Stimulated activated CD4-positive, alpha-beta T cell treated with anti-CD3 and anti-CD28 coated beads, Interleukin-1b, Interleukin-23, amount 100 ng/mL, for 24 hours (primary cell): ENCODE data around the gene ZGRF1.
"Not testable (repeated sequence)": the region's sequence is repeated elsewhere in the genome, so short reads cannot be mapped to it uniquely, and the experiment has no call there.

ENCODE experiments used
- DNase-seq, 4 experiments: peaks; one replicate each; pipeline ENCODE4 v3.0.0-alpha.2; 2020; ENCODE audit warnings: low read depth in 4 of 4, low spot score in 1 of 4

Gene ZGRF1

GRCh38 chr4:112516066-112516470 lies 120.6 kb downstream of the ZGRF1 start, which contains the start of gene NEUROG2:
Gene NEUROG2, minus strand, starts transcription at chr4:112516180. Its CDS starts 705 bp downstream, at chr4:112515475.
- DNase-seq, result no peak

- DNase-seq, result no peak
Observed at GRCh38 chr4:112515198-112516065, 121.3 kb downstream of the ZGRF1 start.

GRCh38 chr4:112514647-112515197 lies 122.0 kb downstream of the ZGRF1 start:
- DNase-seq, result no peak

GRCh38 chr4:112513971-112514646 lies 122.6 kb downstream of the ZGRF1 start:
- no peak for DNase-seq

- no peak for DNase-seq
Observed at GRCh38 chr4:112511803-112512118, 124.9 kb downstream of the ZGRF1 start.

- DNase-seq, result no peak
Observed at GRCh38 chr4:112511093-112511802, 125.5 kb downstream of the ZGRF1 start.

GRCh38 chr4:112510291-112511092 lies 126.2 kb downstream of the ZGRF1 start:
- no peak for DNase-seq

GRCh38 chr4:112509243-112510141 lies 127.2 kb downstream of the ZGRF1 start:
- no peak for DNase-seq

GRCh38 chr4:112508356-112508755 lies 128.4 kb downstream of the ZGRF1 start:
- no peak for DNase-seq

GRCh38 chr4:112504807-112505206 lies 131.9 kb downstream of the ZGRF1 start:
- no peak for DNase-seq

- DNase-seq, result no peak
Observed at GRCh38 chr4:112502871-112503270, 133.8 kb downstream of the ZGRF1 start.

- DNase-seq, result no peak
Observed at GRCh38 chr4:112492321-112492720, 144.4 kb downstream of the ZGRF1 start.

GRCh38 chr4:112490808-112491207 lies 145.9 kb downstream of the ZGRF1 start:
- DNase-seq, result not testable (repeated sequence)
